ENCODE measurements around the gene KCNE1. TPM values are rescaled to one million over a fixed set of nuclear protein-coding genes. Genes with fewer than 3 reads are reported as not detected.

The KCNE1 gene
- total RNA-seq, 1 experiment from 2014 or later = 0.91 TPM

DNA sequence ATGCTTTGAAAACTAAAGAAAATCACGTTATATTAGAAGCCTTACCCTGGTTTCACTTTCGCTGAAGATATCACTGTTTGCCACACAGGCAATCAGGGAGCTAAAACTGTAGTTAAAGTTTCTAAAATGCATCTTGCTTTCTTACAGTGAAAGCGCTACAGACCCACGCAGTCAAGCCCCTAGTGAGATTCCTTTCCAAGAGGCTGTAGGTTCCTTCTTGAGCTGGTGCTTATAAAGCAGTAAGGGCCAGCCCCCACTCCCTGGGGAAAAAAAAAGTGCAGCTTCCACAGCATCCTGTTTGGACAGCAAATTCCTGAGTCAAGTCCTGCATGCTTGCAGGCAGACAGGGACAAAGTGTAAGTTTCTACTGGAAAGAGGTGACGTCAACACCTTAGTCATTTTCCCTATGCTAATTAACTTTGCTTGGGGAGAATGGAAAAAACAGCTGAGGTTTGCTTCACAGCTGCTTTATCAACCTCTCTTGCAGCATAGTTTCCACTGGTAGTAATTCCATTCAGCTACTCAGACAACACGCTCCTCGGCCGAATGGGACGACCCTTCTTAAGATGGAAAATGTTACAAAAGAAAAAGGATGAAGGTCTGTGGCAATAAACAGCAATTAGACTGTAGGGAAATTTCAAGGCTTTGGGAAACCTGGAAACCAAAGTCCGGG lies 14.7 kb upstream of the KCNE1 start:
- peaks cover 24% of the 10 kb centered on the region for H3K36me3 Mint-ChIP-seq (ENCODE audit: insufficient read depth, unreplicated experiment)
- intact Hi-C loops (cut with micrococcal nuclease; ENCODE audit: unreplicated experiment) = loop anchor here (2.0 to 5.0 kb wide), 2 partner anchors 18 to 76 kb away; no protein-coding TSS in a partner anchor
- peak overlapping the region; percentile 78 for H3K4me3 Mint-ChIP-seq (ENCODE audit: unreplicated experiment)
- H3K27me3 Mint-ChIP-seq (ENCODE audit: insufficient read depth, unreplicated experiment) = no peaks in the 10 kb centered on the region
- Histone ChIP-seq H3K9me3 (no peaks in the 10 kb centered on the region), H3K36me3 (ENCODE audit: control insufficient read depth, insufficient read depth, low read length) (no peaks in the 10 kb centered on the region; the same call in 1 of the 2 replicates), H3K4me1 (peaks cover 33% of the 10 kb centered on the region), H3K4me3 (ENCODE audit: low read depth, low read length) (peak overlapping the region; percentile 29), H3K27me3 (replicated peaks; ENCODE audit: control insufficient read depth, insufficient read depth, low read length) (no peaks in the 10 kb centered on the region)
- ChIA-PET CTCF (interaction anchor here (0.7 to 2.0 kb wide), 5 partner anchors 9 to 77 kb away, joined by 3 to 11 read pairs (median 9); no protein-coding TSS in a partner anchor), POLR2A (interaction anchor here (0.6 to 1.5 kb wide), 11 partner anchors 9 to 1793 kb away, joined by 3 to 10 read pairs (median 4); partner anchors contain the start of gene MORC3)
- peak; percentile 91 to 96 for DNase-seq
- peak overlapping the region; percentile 91 for H3K27ac Mint-ChIP-seq (ENCODE audit: unreplicated experiment)
- TF ChIP-seq, protein P1, sequence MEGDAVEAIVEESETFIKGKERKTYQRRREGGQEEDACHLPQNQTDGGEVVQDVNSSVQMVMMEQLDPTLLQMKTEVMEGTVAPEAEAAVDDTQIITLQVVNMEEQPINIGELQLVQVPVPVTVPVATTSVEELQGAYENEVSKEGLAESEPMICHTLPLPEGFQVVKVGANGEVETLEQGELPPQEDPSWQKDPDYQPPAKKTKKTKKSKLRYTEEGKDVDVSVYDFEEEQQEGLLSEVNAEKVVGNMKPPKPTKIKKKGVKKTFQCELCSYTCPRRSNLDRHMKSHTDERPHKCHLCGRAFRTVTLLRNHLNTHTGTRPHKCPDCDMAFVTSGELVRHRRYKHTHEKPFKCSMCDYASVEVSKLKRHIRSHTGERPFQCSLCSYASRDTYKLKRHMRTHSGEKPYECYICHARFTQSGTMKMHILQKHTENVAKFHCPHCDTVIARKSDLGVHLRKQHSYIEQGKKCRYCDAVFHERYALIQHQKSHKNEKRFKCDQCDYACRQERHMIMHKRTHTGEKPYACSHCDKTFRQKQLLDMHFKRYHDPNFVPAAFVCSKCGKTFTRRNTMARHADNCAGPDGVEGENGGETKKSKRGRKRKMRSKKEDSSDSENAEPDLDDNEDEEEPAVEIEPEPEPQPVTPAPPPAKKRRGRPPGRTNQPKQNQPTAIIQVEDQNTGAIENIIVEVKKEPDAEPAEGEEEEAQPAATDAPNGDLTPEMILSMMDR (IDR thresholded peaks at IDR 0.05; ENCODE audit: insufficient read depth in 1 of 2, low read depth in 1 of 2, low read length in 1 of 2, severe bottlenecking in 1 of 2, unreplicated experiment in 1 of 2) = no peak
- BruUV-seq (replicated peaks) = no TSS peak
- H3K4me1 Mint-ChIP-seq (ENCODE audit: low read depth, unreplicated experiment) = peaks cover 18% of the 10 kb centered on the region
- no peaks in the 10 kb centered on the region for H3K9me3 Mint-ChIP-seq (ENCODE audit: unreplicated experiment)

DNA sequence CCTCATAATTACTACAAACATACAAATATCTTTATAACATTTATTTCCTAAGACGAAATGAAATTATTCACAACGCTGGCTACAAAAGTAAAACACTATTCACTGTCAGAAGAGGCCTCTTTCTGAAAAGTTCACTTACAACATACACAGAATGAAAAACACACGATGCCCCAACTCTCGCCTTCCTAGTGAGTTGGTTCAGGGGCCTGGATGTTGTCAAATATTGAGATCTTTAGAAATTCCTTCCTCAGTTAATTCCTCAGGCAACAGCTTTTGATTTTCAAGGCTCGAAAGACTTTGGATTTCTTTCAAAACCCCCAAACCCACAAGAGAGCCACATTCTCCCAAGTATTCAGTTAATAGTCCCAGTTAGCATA lies 14.2 kb upstream of the KCNE1 start:
- Histone ChIP-seq H3K9me3 (no peaks in the 10 kb centered on the region), H3K27me3 (replicated peaks; ENCODE audit: control insufficient read depth, insufficient read depth, low read length) (no peaks in the 10 kb centered on the region), H3K36me3 (ENCODE audit: control insufficient read depth, insufficient read depth, low read length) (no peaks in the 10 kb centered on the region; the same call in 1 of the 2 replicates), H3K4me3 (ENCODE audit: low read depth, low read length) (peak overlapping the region; percentile 29), H3K4me1 (peaks cover 37% of the 10 kb centered on the region)
- peaks cover 18% of the 10 kb centered on the region for H3K4me1 Mint-ChIP-seq (ENCODE audit: low read depth, unreplicated experiment)
- ChIA-PET POLR2A (interaction anchor here (0.6 to 1.5 kb wide), 8 partner anchors 9 to 1794 kb away, joined by 3 to 10 read pairs (median 4); partner anchors contain the start of gene MORC3), CTCF (interaction anchor here (0.7 to 2.0 kb wide), 5 partner anchors 9 to 77 kb away, joined by 3 to 11 read pairs (median 9); no protein-coding TSS in a partner anchor)
- peak overlapping the region; percentile 91 for H3K27ac Mint-ChIP-seq (ENCODE audit: unreplicated experiment)
- H3K4me3 Mint-ChIP-seq (ENCODE audit: unreplicated experiment) = peak overlapping the region; percentile 78
- H3K36me3 Mint-ChIP-seq (ENCODE audit: insufficient read depth, unreplicated experiment) = peaks cover 29% of the 10 kb centered on the region
- BruUV-seq (replicated peaks) = TSS peak; percentile 87
- H3K27me3 Mint-ChIP-seq (ENCODE audit: insufficient read depth, unreplicated experiment) = no peaks in the 10 kb centered on the region
- DNase-seq = no peak
- intact Hi-C loops (cut with micrococcal nuclease; ENCODE audit: unreplicated experiment) = loop anchor here (2.0 to 5.0 kb wide), 2 partner anchors 19 to 76 kb away; no protein-coding TSS in a partner anchor
- TF ChIP-seq, protein P1 (IDR thresholded peaks at IDR 0.05; ENCODE audit: insufficient read depth in 1 of 2, low read depth in 1 of 2, low read length in 1 of 2, severe bottlenecking in 1 of 2, unreplicated experiment in 1 of 2) = no peak
- no peaks in the 10 kb centered on the region for H3K9me3 Mint-ChIP-seq (ENCODE audit: unreplicated experiment)

Measured in Caco-2 (cell line).